IMR-90 (cell line): Measurements from ENCODE around the gene GPRASP1. TPM values are rescaled to one million over a fixed set of nuclear protein-coding genes. Genes with fewer than 3 reads are reported as not detected.

Source experiments
- ATAC-seq: fragments of 200-7000 bp; cut with Tn5 transposase; 2 replicates; pipeline ENCODE4 v1.9.1; 2020; ENCODE audit warnings: low read depth, mild to moderate bottlenecking, moderate library complexity
- BruUV-seq: library from RNA; stranded (reverse); fragments of 400-500 nt; replicated peaks from 2 replicates; lab custom pipeline; 2021; lab: Mats Ljungman, UMichigan
- CTCF ChIA-PET: fragments of 300-600 bp; formaldehyde crosslinking; extraction: SDS; loops from one replicate; lab custom pipeline; 2021; ENCODE audit warnings: antibody characterized with exemption; lab: Yijun Ruan, JAX
- POLR2A ChIA-PET: fragments of 300-600 bp; sonication (Branson Sonifier 250); formaldehyde crosslinking; loops from one replicate; lab custom pipeline; 2022; ENCODE audit warnings: antibody characterized with exemption; ENCODE audit not compliant: unreplicated experiment; lab: Charles Lee
- DNase-seq: peaks from one replicate; pipeline ENCODE4 v3.0.0; 2013
- H2AFZ ChIP-seq: replicated peaks from 2 replicates; pipeline ENCODE3; 2013; ENCODE audit warnings: low read length, mild to moderate bottlenecking; ENCODE audit not compliant: poor library complexity
- H2AK5ac ChIP-seq: 2 replicates; pipeline ENCODE4 v1.6.1; 2013; ENCODE audit warnings: low read depth, low read length, inconsistent platforms
- H2AK9ac ChIP-seq: replicated peaks from 2 replicates; pipeline ENCODE3; 2013; ENCODE audit warnings: mild to moderate bottlenecking, low read depth, low read length, moderate library complexity; ENCODE audit not compliant: poor library complexity
- H2BK120ac ChIP-seq: 2 replicates; pipeline ENCODE4 v1.6.1; 2013; ENCODE audit warnings: low read depth, low read length, inconsistent platforms
- H2BK15ac ChIP-seq: 3 replicates; pipeline ENCODE4 v1.6.1; 2013; ENCODE audit warnings: low read depth, low read length, inconsistent platforms
- H2BK20ac ChIP-seq: 2 replicates; pipeline ENCODE4 v1.6.1; 2013; ENCODE audit warnings: low read depth, mild to moderate bottlenecking, inconsistent platforms, low read length, moderate library complexity
- H2BK5ac ChIP-seq: 2 replicates; pipeline ENCODE4 v1.6.1; 2013; ENCODE audit warnings: mild to moderate bottlenecking, low read depth, low read length, inconsistent platforms; ENCODE audit not compliant: poor library complexity, severe bottlenecking
- H3K14ac ChIP-seq: replicated peaks from 2 replicates; pipeline ENCODE4 v1.6.1; 2013; ENCODE audit warnings: low read depth, low read length, inconsistent platforms
- H3K18ac ChIP-seq: 2 replicates; pipeline ENCODE4 v1.6.1; 2013; ENCODE audit warnings: low read depth, low read length, control low read depth
- H3K23ac ChIP-seq: 2 replicates; pipeline ENCODE4 v1.6.1; 2013; ENCODE audit warnings: low read depth, low read length, inconsistent platforms
- H3K27ac ChIP-seq: 2 replicates; pipeline ENCODE4 v1.5.1; 2013; ENCODE audit warnings: mild to moderate bottlenecking, control low read depth, low read length; ENCODE audit not compliant: insufficient read depth
- H3K27me3 ChIP-seq: 2 replicates; pipeline ENCODE4 v1.6.1; 2013; ENCODE audit warnings: low read length; ENCODE audit not compliant: control insufficient read depth, insufficient read depth
- H3K36me3 ChIP-seq: 2 replicates; pipeline ENCODE4 v1.6.1; 2013; ENCODE audit warnings: low read length, mixed read lengths; ENCODE audit not compliant: control insufficient read depth, insufficient read depth
- H3K4ac ChIP-seq: 2 replicates; pipeline ENCODE4 v1.6.1; 2013; ENCODE audit warnings: low read depth, low read length, inconsistent platforms
- H3K4me1 ChIP-seq: 2 replicates; pipeline ENCODE4 v1.6.1; 2013; ENCODE audit warnings: low read length, mixed read lengths; ENCODE audit not compliant: control insufficient read depth, insufficient read depth
- H3K4me2 ChIP-seq: 2 replicates; pipeline ENCODE4 v1.6.1; 2013; ENCODE audit warnings: low read depth, mild to moderate bottlenecking, control low read depth, low read length, moderate library complexity
- H3K4me3 ChIP-seq: 2 replicates; pipeline ENCODE4 v1.5.1; 2013; ENCODE audit warnings: low read depth, mild to moderate bottlenecking, control low read depth, low read length, moderate library complexity; ENCODE audit not compliant: insufficient read depth
- H3K56ac ChIP-seq: 2 replicates; pipeline ENCODE4 v1.6.1; 2013; ENCODE audit warnings: low read length, inconsistent platforms; ENCODE audit not compliant: insufficient read depth; ENCODE audit errors: extremely low read depth
- H3K79me1 ChIP-seq, 2 experiments: 2 replicates each; pipeline ENCODE4 v1.6.1; 2013; ENCODE audit warnings: low read length in 2 of 2, inconsistent platforms in 1 of 2, low read depth in 1 of 2
- H3K9ac ChIP-seq: 2 replicates; pipeline ENCODE4 v1.6.1; 2013; ENCODE audit warnings: low read depth, low read length, control low read depth
- H3K9me1 ChIP-seq: 2 replicates; pipeline ENCODE4 v1.6.1; 2013; ENCODE audit warnings: low read length, inconsistent platforms; ENCODE audit not compliant: insufficient read depth
- H3K9me3 ChIP-seq: 2 replicates; pipeline ENCODE4 v1.6.1; 2013; ENCODE audit warnings: low read length; ENCODE audit not compliant: control insufficient read depth, insufficient read depth
- H4K20me1 ChIP-seq: 2 replicates; pipeline ENCODE4 v1.6.1; 2013; ENCODE audit warnings: low read length, inconsistent platforms; ENCODE audit not compliant: insufficient read depth
- H4K5ac ChIP-seq: 2 replicates; pipeline ENCODE4 v1.6.1; 2013; ENCODE audit warnings: mild to moderate bottlenecking, low read depth, low read length, control low read depth
- H4K8ac ChIP-seq, 2 experiments: 2 replicates each; pipeline ENCODE4 v1.6.1; 2013; ENCODE audit warnings: low read depth in 2 of 2, low read length in 2 of 2, control low read depth in 1 of 2, inconsistent platforms in 1 of 2
- H4K91ac ChIP-seq: 2 replicates; pipeline ENCODE4 v1.6.1; 2013; ENCODE audit warnings: low read depth, low read length, inconsistent platforms; ENCODE audit not compliant: insufficient read depth
- BHLHE40 ChIP-seq: fragments of 150-350 bp; IDR thresholded peaks from 2 replicates; pipeline ENCODE4 v1.6.1; 2016; ENCODE audit warnings: mild to moderate bottlenecking, low read depth, low read length
- CEBPB ChIP-seq: IDR thresholded peaks from 2 replicates; pipeline ENCODE4 v1.6.1; 2012; ENCODE audit warnings: low read depth, low read length, improper control_type of control experiment
- CHD1 ChIP-seq: IDR thresholded peaks from 2 replicates; pipeline ENCODE4 v1.6.1; 2012; ENCODE audit warnings: low read depth, low read length, improper control_type of control experiment
- ELK1 ChIP-seq: fragments of 150-350 bp; IDR thresholded peaks from 2 replicates; pipeline ENCODE4 v1.6.1; 2016; ENCODE audit warnings: low read depth, mild to moderate bottlenecking, low read length, moderate library complexity, borderline replicate concordance
- FOS ChIP-seq: fragments of 150-350 bp; IDR thresholded peaks from 2 replicates; pipeline ENCODE4 v1.6.1; 2016; ENCODE audit warnings: low read depth, low read length
- MAFK ChIP-seq: IDR thresholded peaks from 2 replicates; pipeline ENCODE4 v1.6.1; 2012; ENCODE audit warnings: low read depth, low read length, improper control_type of control experiment
- MAZ ChIP-seq: IDR thresholded peaks from 2 replicates; pipeline ENCODE4 v1.6.1; 2012; ENCODE audit warnings: low read depth, mild to moderate bottlenecking, low read length, improper control_type of control experiment, moderate library complexity, borderline replicate concordance
- MXI1 ChIP-seq: IDR thresholded peaks from 2 replicates; pipeline ENCODE4 v1.6.1; 2012; ENCODE audit warnings: low read depth, mild to moderate bottlenecking, low read length, moderate library complexity, borderline replicate concordance
- NFE2L2 ChIP-seq: fragments of 150-350 bp; IDR thresholded peaks from 2 replicates; pipeline ENCODE4 v1.6.1; 2016; ENCODE audit warnings: low read depth, mild to moderate bottlenecking, low read length
- POLR2A ChIP-seq: IDR thresholded peaks from 2 replicates; pipeline ENCODE4 v1.6.1; 2012; ENCODE audit warnings: mild to moderate bottlenecking, low read depth, low read length
- RAD21 ChIP-seq: IDR thresholded peaks from 2 replicates; pipeline ENCODE4 v1.6.1; 2012; ENCODE audit warnings: low read length, improper control_type of control experiment
- RCOR1 ChIP-seq: IDR thresholded peaks from 2 replicates; pipeline ENCODE4 v1.6.1; 2012; ENCODE audit warnings: mild to moderate bottlenecking, low read length, improper control_type of control experiment; ENCODE audit not compliant: insufficient replicate concordance
- RFX5 ChIP-seq: IDR thresholded peaks from 2 replicates; pipeline ENCODE4 v1.8.0; 2012; ENCODE audit warnings: low read depth, mild to moderate bottlenecking, low read length, moderate library complexity
- SMC3 ChIP-seq: fragments of 150-350 bp; IDR thresholded peaks from 2 replicates; pipeline ENCODE4 v1.6.1; 2016; ENCODE audit warnings: low read depth, mild to moderate bottlenecking, antibody characterized with exemption, low read length, moderate library complexity
- WGBS, 2 experiments: methylation state at CpG; one replicate each; pipeline versions ENCODE4 v1.1.5 to v1.1.7; 2013; ENCODE audit warnings: missing lambda C conversion rate in 2 of 2; ENCODE audit not compliant: insufficient read length in 1 of 2; ENCODE audit errors: extremely low coverage in 2 of 2; 5-methylcytosine and 5-hydroxymethylcytosine counted together
- dilution Hi-C: fragments of 300-500 bp; cut with HindIII; formaldehyde crosslinking; loops from one replicate; pipeline ENCODE4 v1.14.3; 2018; ENCODE audit warnings: low sequenced_read_pairs; ENCODE audit not compliant: unreplicated experiment
- in situ Hi-C: fragments of 300-500 bp; cut with MboI; formaldehyde crosslinking; loops from 3 replicates; pipeline ENCODE4 v1.14.3; 2019; ENCODE audit warnings: low sequenced_read_pairs, inconsistent platforms, mixed read lengths
- intact Hi-C: fragments of 100-400 bp; cut with micrococcal nuclease; formaldehyde crosslinking; loops from 2 replicates; pipeline ENCODE4 v1.10.0; 2022
- polyA plus RNA-seq, 3 experiments: library from polyadenylated mRNA; depleted of rRNA; stranded (reverse); fragments of >200 nt; gene quantifications; 2 replicates each; pipeline ENCODE4 v1.2.3, GENCODE V29; 2012; ENCODE audit warnings: low replicate concordance in 1 of 3
- total RNA-seq: library from RNA; depleted of rRNA; stranded (reverse); fragments of >200 nt; gene quantifications from 2 replicates; pipeline ENCODE4 v1.2.3, GENCODE V29; 2012
- TF ChIP-seq, protein P1 (sequence below): fragments of 150-350 bp; IDR thresholded peaks from 2 replicates; pipeline ENCODE4 v1.6.1; 2017; ENCODE audit warnings: mild to moderate bottlenecking, antibody characterized with exemption, low read length, low read depth
- TF ChIP-seq, protein P2 (sequence below): conservative IDR thresholded peaks from 2 replicates; pipeline ENCODE4 v1.5.1; 2012; ENCODE audit warnings: mild to moderate bottlenecking, low read depth, low read length, improper control_type of control experiment

The GPRASP1 gene
- total and polyA plus RNA-seq, 2 of the 4 experiments (the other 2 are of a cell fraction) = 1.3 to 1.5 TPM

DNA sequence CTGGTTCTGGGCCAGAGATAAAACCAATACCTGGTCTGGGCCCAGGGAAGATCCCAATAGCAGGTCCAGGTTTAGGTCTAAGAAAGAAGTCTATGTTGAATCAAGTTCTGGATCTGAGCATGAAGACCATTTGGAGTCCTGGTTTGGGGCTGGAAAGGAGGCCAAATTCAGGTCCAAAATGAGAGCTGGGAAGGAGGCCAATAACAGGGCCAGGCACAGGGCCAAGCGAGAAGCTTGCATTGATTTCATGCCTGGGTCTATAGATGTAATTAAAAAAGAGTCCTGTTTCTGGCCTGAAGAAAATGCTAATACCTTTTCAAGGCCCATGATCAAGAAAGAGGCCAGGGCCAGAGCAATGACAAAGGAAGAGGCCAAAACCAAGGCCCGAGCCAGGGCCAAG is 3.4 kb downstream of the GPRASP1 start:
- Histone ChIP-seq H3K23ac (no peak overlapping the region), H3K79me1 (peaks cover 0 to 4% of the 10 kb centered on the region in 2 experiments; a peak in 1 of 4 replicates), H3K4me3 (no peak overlapping the region), H3K27ac (no peak overlapping the region), H3K27me3 (peaks cover 2% of the 10 kb centered on the region; the same call in 1 of the 2 replicates), H3K9me3 (no peaks in the 10 kb centered on the region), H2BK15ac (no peak overlapping the region), H3K18ac (no peak overlapping the region), H4K20me1 (no peaks in the 10 kb centered on the region), H4K91ac (no peak overlapping the region), H3K4me1 (no peaks in the 10 kb centered on the region), H3K56ac (no peak overlapping the region), H2AFZ (no peak overlapping the region), H2BK120ac (no peak overlapping the region), H3K4me2 (no peak overlapping the region), H3K14ac (no peak overlapping the region), H3K36me3 (no peaks in the 10 kb centered on the region), H3K9ac (no peak overlapping the region), H3K9me1 (no peaks in the 10 kb centered on the region), H4K5ac (no peak overlapping the region), H3K4ac (no peak overlapping the region), H2BK20ac (no peak overlapping the region), H4K8ac (no peak overlapping the region), H2AK9ac (no peak overlapping the region), H2BK5ac (no peak overlapping the region), H2AK5ac (no peak overlapping the region)
- in situ Hi-C loops = no loop called here
- BruUV-seq = no TSS peak
- DNase-seq = no peak
- ChIA-PET POLR2A (interaction anchor here (0.6 kb wide), 1 partner anchor 719 kb away, joined by 3 read pairs; no protein-coding TSS in a partner anchor), CTCF (no interaction called here)
- ATAC-seq = no peak
- TF ChIP-seq RCOR1 (no peak), ELK1 (no peak), MAZ (no peak), MAFK (no peak), NFE2L2 (no peak), BHLHE40 (no peak), CHD1 (no peak), RFX5 (no peak), FOS (no peak), CEBPB (no peak), RAD21 (no peak), POLR2A (no peak), MXI1 (no peak), SMC3 (no peak)
- TF ChIP-seq, protein P1, sequence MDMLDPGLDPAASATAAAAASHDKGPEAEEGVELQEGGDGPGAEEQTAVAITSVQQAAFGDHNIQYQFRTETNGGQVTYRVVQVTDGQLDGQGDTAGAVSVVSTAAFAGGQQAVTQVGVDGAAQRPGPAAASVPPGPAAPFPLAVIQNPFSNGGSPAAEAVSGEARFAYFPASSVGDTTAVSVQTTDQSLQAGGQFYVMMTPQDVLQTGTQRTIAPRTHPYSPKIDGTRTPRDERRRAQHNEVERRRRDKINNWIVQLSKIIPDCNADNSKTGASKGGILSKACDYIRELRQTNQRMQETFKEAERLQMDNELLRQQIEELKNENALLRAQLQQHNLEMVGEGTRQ = no peak
- TF ChIP-seq, protein P2, sequence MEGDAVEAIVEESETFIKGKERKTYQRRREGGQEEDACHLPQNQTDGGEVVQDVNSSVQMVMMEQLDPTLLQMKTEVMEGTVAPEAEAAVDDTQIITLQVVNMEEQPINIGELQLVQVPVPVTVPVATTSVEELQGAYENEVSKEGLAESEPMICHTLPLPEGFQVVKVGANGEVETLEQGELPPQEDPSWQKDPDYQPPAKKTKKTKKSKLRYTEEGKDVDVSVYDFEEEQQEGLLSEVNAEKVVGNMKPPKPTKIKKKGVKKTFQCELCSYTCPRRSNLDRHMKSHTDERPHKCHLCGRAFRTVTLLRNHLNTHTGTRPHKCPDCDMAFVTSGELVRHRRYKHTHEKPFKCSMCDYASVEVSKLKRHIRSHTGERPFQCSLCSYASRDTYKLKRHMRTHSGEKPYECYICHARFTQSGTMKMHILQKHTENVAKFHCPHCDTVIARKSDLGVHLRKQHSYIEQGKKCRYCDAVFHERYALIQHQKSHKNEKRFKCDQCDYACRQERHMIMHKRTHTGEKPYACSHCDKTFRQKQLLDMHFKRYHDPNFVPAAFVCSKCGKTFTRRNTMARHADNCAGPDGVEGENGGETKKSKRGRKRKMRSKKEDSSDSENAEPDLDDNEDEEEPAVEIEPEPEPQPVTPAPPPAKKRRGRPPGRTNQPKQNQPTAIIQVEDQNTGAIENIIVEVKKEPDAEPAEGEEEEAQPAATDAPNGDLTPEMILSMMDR = no peak
- dilution Hi-C loops = no loop called here
- 0% methylated on average over 1 of the region's 2 CpGs; no CpG with 5 or more reads in 1 of the 2 experiments for WGBS, 2 experiments
- intact Hi-C loops = loop anchor here (5.0 kb wide), 1 partner anchor 52 kb away; no protein-coding TSS in a partner anchor
